Activated CD8-positive, alpha-beta T cell treated with anti-CD3 and anti-CD28 coated beads, Interleukin-2, amount 10 ng/mL, durations not matched to agents 7 days and 5 days (primary cell): ENCODE data around the gene TPD52L1. TPM values are rescaled to one million over a fixed set of nuclear protein-coding genes. Genes with fewer than 3 reads are reported as not detected.
"Not testable (repeated sequence)": the region's sequence is repeated elsewhere in the genome, so short reads cannot be mapped to it uniquely, and the experiment has no call there.

Experiments
- ATAC-seq: fragments of 150-1000 bp; cut with Tn5 transposase; one replicate; pipeline ENCODE4 v1.10.0; 2021; ENCODE audit warnings: moderate library complexity
- CTCF ChIA-PET: fragments of 350-600 bp; sonication (Branson Sonifier 250); formaldehyde crosslinking; loops from one replicate; lab custom pipeline; 2021; ENCODE audit warnings: antibody characterized with exemption; lab: Charles Lee
- POLR2A ChIA-PET: fragments of 350-600 bp; sonication (Branson Sonifier 250); formaldehyde crosslinking; loops from one replicate; lab custom pipeline; 2021; ENCODE audit warnings: antibody characterized with exemption; lab: Charles Lee
- DNase-seq: peaks from one replicate; pipeline ENCODE4 v3.0.0-alpha.2; 2020
- H3K27ac Mint-ChIP-seq: one replicate; pipeline ENCODE4 v1.8.0; 2021; ENCODE audit warnings: mild to moderate bottlenecking, mixed read lengths
- H3K27me3 Mint-ChIP-seq: one replicate; pipeline ENCODE4 v1.8.0; 2021; ENCODE audit warnings: low read depth, mixed read lengths
- H3K36me3 Mint-ChIP-seq: one replicate; pipeline ENCODE4 v1.8.0; 2021; ENCODE audit warnings: low read depth, mixed read lengths
- H3K4me1 Mint-ChIP-seq: one replicate; pipeline ENCODE4 v1.8.0; 2021; ENCODE audit warnings: low read depth, mixed read lengths
- H3K4me3 Mint-ChIP-seq: one replicate; pipeline ENCODE4 v1.8.0; 2021; ENCODE audit warnings: mild to moderate bottlenecking, mixed read lengths
- H3K9me3 Mint-ChIP-seq: one replicate; pipeline ENCODE4 v1.8.0; 2022; ENCODE audit warnings: mixed read lengths; ENCODE audit not compliant: insufficient read depth
- total RNA-seq, 2 experiments: library from RNA; stranded (reverse); gene quantifications; one replicate each; pipeline ENCODE4 v1.2.3, GENCODE V29; 2021

TPD52L1 gene
- total RNA-seq, 2 experiments from 2014 or later, result not detected

- Mint-ChIP-seq H3K27ac (no peak overlapping the region), H3K4me3 (no peak overlapping the region), H3K9me3 (no peaks in the 10 kb centered on the region), H3K36me3 (peaks cover 30% of the 10 kb centered on the region), H3K4me1 (no peaks in the 10 kb centered on the region), H3K27me3 (no peaks in the 10 kb centered on the region)
- DNase-seq (no peak), ATAC-seq (no peak)
- CTCF ChIA-PET, result no interaction called here
- POLR2A ChIA-PET, result no interaction called here
Observed at GRCh38 chr6:125269328-125269985, 115.9 kb downstream of the TPD52L1 start.

DNA sequence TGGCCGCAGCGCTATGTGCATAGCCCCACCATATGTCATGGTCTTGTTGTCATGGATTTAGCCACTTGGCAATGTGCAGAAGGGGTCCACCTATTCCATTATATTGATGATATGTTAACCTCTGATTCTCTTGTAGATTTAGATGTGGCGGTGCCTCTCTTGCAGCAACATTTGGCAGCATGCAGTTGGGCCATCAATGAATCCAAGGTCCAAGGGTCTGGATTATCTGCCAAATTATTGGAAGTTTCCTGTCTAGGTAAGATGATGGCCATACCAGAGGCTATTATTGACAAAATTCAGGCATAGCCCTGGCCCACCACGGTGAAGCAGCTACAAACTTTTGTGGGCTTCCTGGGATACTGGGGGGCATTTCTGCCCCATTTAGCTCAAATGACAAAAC is 116.8 kb downstream of the TPD52L1 start:
- Mint-ChIP-seq H3K4me1 (no peaks in the 10 kb centered on the region), H3K36me3 (peaks cover 38% of the 10 kb centered on the region), H3K27me3 (no peaks in the 10 kb centered on the region), H3K4me3 (no peak overlapping the region), H3K27ac (no peak overlapping the region), H3K9me3 (no peaks in the 10 kb centered on the region)
- ATAC-seq (no peak), DNase-seq (no peak)
- CTCF ChIA-PET, result no interaction called here
- POLR2A ChIA-PET, result no interaction called here

DNA sequence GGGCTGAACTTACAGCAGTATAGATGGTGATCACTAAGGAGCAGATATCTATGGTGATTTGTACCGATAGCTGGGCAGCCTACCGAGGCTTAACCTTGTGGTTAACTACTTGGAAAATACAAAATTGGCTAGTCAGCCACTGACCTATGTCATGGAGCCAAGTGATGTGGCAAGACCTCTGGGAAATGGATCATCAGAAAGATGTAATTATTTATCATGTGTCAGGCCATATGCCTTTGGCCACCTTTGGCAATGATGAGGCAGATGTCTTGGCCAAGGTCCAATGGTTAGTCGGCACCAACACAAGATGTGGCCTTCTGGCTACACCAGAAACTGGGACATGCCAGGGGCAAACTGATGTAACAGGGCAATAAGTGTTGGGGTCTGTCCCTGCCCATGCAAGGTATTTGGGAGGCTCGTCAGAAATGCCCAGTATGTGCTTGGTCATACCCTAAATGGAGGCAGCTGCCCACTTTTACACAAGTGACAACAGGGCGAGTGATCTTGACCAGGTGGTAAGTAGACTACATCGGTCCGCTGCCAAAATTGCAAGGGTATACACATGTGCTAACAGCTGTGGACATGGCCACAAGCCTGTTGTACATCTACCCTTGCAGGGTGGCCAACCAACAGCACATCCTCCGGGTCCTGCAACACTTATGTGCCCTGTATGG is 118.0 kb downstream of the TPD52L1 start:
- DNase-seq (no peak), ATAC-seq (no peak)
- Mint-ChIP-seq H3K4me1 (peaks cover 11% of the 10 kb centered on the region), H3K27ac (no peak overlapping the region), H3K27me3 (no peaks in the 10 kb centered on the region), H3K4me3 (no peak overlapping the region), H3K36me3 (peaks cover 49% of the 10 kb centered on the region), H3K9me3 (no peaks in the 10 kb centered on the region)
- CTCF ChIA-PET, result no interaction called here
- POLR2A ChIA-PET, result no interaction called here

DNA sequence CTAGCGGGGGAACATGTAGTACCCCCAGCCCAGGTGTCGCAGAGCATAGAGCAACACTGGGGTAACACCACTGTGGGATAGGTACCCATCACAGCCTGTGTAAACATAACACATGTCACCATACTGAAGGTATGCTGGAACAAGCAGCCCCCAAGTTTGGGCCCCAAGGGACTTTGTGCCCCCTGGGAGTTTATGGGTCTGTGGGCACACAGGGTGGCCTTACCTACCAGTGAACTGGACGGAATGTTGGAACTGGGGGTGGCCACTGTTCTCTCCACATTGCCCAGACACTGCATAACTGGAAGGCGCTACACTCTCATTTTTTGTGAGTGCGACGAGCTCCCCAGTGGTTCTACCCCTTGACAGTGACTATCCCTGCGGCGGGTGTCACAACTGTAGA is 119.7 kb downstream of the TPD52L1 start:
- ChIA-PET CTCF (no interaction called here), POLR2A (no interaction called here)
- DNase-seq (no peak), ATAC-seq (no peak)
- H3K4me1 Mint-ChIP-seq, result peaks cover 16% of the 10 kb centered on the region
- no peaks in the 10 kb centered on the region for H3K9me3 Mint-ChIP-seq
- H3K27me3 Mint-ChIP-seq, result no peaks in the 10 kb centered on the region
- H3K4me3 Mint-ChIP-seq, result no peak overlapping the region
- H3K27ac Mint-ChIP-seq, result no peak overlapping the region
- peaks cover 60% of the 10 kb centered on the region for H3K36me3 Mint-ChIP-seq

- no peak for DNase-seq
- no peak for ATAC-seq
- Mint-ChIP-seq H3K4me1 (peaks cover 16% of the 10 kb centered on the region), H3K9me3 (no peaks in the 10 kb centered on the region), H3K4me3 (no peak overlapping the region), H3K36me3 (peaks cover 66% of the 10 kb centered on the region), H3K27ac (no peak overlapping the region), H3K27me3 (no peaks in the 10 kb centered on the region)
- ChIA-PET CTCF (no interaction called here), POLR2A (no interaction called here)
Observed at GRCh38 chr6:125273965-125274364, 120.4 kb downstream of the TPD52L1 start.

DNA sequence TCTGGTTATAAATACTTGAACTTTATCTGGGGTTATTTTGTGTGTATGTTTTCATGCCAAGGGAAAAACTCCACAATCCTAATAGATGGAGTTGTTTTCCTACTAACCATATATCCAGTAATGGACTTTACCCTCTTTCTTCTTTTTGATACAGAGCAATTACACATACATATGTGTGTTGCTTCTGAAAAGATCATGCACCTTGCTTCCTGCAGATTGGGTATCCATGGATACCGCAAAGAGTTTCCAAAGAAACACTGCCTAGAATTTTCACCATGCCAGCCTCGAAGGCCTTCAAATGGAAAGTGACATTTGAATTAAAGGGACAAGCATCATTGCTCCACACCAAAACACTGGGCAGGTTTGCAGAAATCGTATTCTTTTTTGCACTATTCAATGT is 121.4 kb downstream of the TPD52L1 start:
- Mint-ChIP-seq H3K27ac (no peak overlapping the region), H3K27me3 (no peaks in the 10 kb centered on the region), H3K36me3 (peaks cover 72% of the 10 kb centered on the region), H3K4me3 (no peak overlapping the region), H3K4me1 (peaks cover 16% of the 10 kb centered on the region), H3K9me3 (no peaks in the 10 kb centered on the region)
- CTCF ChIA-PET, result no interaction called here
- ATAC-seq (no peak), DNase-seq (no peak)
- POLR2A ChIA-PET, result no interaction called here

GRCh38 chr6:125275779-125276178 is 122.2 kb downstream of the TPD52L1 start:
- Mint-ChIP-seq H3K9me3 (no peaks in the 10 kb centered on the region), H3K4me1 (peaks cover 19% of the 10 kb centered on the region), H3K27me3 (no peaks in the 10 kb centered on the region), H3K4me3 (no peak overlapping the region), H3K27ac (no peak overlapping the region), H3K36me3 (peaks cover 78% of the 10 kb centered on the region)
- DNase-seq, result no peak
- no peak for ATAC-seq
- CTCF ChIA-PET, result no interaction called here
- POLR2A ChIA-PET, result no interaction called here

DNA sequence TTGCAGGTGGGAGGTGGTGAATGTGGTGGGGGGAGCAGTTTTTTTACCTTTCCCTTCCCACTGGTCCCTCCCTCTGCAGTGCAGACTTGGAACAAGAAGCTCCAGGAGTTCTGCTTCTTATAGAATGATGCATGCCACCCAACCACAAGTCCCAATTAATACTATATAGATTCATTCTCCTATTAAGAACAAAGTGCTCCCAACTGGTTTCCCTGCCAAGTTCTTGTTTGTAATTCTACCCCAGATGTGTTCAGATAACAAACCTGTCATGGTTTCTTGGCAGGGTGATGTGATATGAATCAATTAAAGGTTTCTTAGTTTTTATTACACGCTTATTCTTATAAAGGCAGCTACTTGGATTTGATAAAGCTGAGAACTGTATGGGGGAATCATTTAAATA is 124.3 kb downstream of the TPD52L1 start:
- POLR2A ChIA-PET, result no interaction called here
- peaks cover 84% of the 10 kb centered on the region for H3K36me3 Mint-ChIP-seq

DNA sequence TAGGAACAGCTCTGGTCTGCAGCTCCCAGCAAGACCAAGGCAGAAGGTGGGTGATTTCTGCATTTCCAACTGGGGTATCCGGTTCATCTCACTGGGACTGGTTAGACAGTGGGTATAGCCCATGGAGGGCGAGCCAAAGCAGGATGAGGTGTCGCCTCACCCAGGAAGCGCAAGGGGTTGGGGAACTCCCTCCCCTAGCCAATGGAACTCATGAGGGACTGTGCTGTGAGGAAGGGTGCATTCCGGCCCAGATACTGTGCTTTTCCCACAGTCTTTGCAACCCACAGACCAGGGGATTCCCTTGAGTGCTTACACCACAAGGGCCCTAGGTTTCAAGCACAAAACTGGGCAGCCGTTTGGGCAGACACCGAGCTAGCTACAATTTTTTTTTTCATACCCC is 126.4 kb downstream of the TPD52L1 start:
- ATAC-seq (no peak), DNase-seq (no peak)
- ChIA-PET CTCF (no interaction called here), POLR2A (no interaction called here)
- Mint-ChIP-seq H3K4me1 (peaks cover 29% of the 10 kb centered on the region), H3K36me3 (peaks cover 86% of the 10 kb centered on the region), H3K4me3 (no peak overlapping the region), H3K9me3 (no peaks in the 10 kb centered on the region), H3K27ac (no peak overlapping the region), H3K27me3 (no peaks in the 10 kb centered on the region)

More for the DNA sequence above, 124.3 kb downstream of the TPD52L1 start:
- Mint-ChIP-seq H3K27me3 (no peaks in the 10 kb centered on the region), H3K9me3 (no peaks in the 10 kb centered on the region), H3K4me1 (peaks cover 25% of the 10 kb centered on the region), H3K4me3 (no peak overlapping the region), H3K27ac (no peak overlapping the region)
- DNase-seq (no peak), ATAC-seq (no peak)
- CTCF ChIA-PET, result no interaction called here

- ATAC-seq, H3K9me3 Mint-ChIP-seq, H3K4me3 Mint-ChIP-seq, H3K27ac Mint-ChIP-seq, CTCF ChIA-PET, DNase-seq, POLR2A ChIA-PET, H3K27me3 Mint-ChIP-seq: not testable (repeated sequence)
- peaks cover 85% of the 10 kb centered on the region for H3K36me3 Mint-ChIP-seq
- peaks cover 28% of the 10 kb centered on the region for H3K4me1 Mint-ChIP-seq
Observed at GRCh38 chr6:125280370-125281035, 126.9 kb downstream of the TPD52L1 start.

DNA sequence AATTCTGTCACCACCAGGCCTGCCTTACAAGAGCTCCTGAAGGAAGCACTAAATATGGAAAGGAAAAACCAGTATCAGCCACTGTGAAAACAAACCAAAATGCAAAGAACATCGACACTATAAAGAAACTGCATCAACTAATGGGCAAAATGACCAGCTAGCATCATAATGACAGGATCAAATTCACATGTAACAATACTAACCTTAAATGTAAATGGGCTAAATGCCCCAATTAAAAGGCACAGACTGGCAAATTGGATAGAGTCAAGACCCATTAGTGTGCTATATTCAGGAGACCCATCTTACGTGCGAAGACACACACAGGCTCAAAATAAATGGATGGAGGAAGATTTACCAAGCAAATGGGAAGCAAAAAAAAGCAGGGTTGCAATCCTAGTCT is 128.9 kb downstream of the TPD52L1 start:
- H3K27me3 Mint-ChIP-seq, H3K27ac Mint-ChIP-seq, H3K9me3 Mint-ChIP-seq, POLR2A ChIA-PET, H3K4me3 Mint-ChIP-seq, CTCF ChIA-PET, ATAC-seq, DNase-seq: not testable (repeated sequence)
- peaks cover 86% of the 10 kb centered on the region for H3K36me3 Mint-ChIP-seq
- peaks cover 13% of the 10 kb centered on the region for H3K4me1 Mint-ChIP-seq

GRCh38 chr6:125285353-125285752 is 131.8 kb downstream of the TPD52L1 start:
- H3K27ac Mint-ChIP-seq, result no peak overlapping the region
- H3K36me3 Mint-ChIP-seq, result peaks cover 84% of the 10 kb centered on the region
- H3K4me3 Mint-ChIP-seq, result no peak overlapping the region
- H3K27me3 Mint-ChIP-seq, result no peaks in the 10 kb centered on the region
- ChIA-PET CTCF (no interaction called here), POLR2A (no interaction called here)
- DNase-seq (no peak), ATAC-seq (no peak)
- peaks cover 13% of the 10 kb centered on the region for H3K9me3 Mint-ChIP-seq
- H3K4me1 Mint-ChIP-seq, result peaks cover 13% of the 10 kb centered on the region
